RWPE1 (cell line): ENCODE measurements around the gene CLDN10.

Source experiments
- CTCF ChIA-PET: fragments of 350-600 bp; sonication (Branson Sonifier 250); formaldehyde crosslinking; extraction: SDS; loops from one replicate; lab custom pipeline; 2021; lab: Yijun Ruan, JAX
- POLR2A ChIA-PET: fragments of 400-600 bp; formaldehyde crosslinking; extraction: SDS; loops from one replicate; lab custom pipeline; 2020; ENCODE audit warnings: antibody characterized with exemption; ENCODE audit not compliant: low non-redundant PET; lab: Yijun Ruan, JAX
- DNase-seq: peaks from one replicate; pipeline ENCODE4 v3.0.0; 2012; ENCODE audit warnings: low spot score
- H3K27ac ChIP-seq: fragments of 450-650 bp; 2 replicates; pipeline ENCODE4 v1.5.1; 2017
- CTCF ChIP-seq: fragments of 450-650 bp; conservative IDR thresholded peaks from 2 replicates; pipeline ENCODE4 v1.5.1; 2017; ENCODE audit warnings: low read depth, mild to moderate bottlenecking

CLDN10 gene

GRCh38 chr13:95547531-95548167, 4.9 kb upstream of the CLDN10 start:
- POLR2A ChIA-PET = no interaction called here
- H3K27ac ChIP-seq = no peak overlapping the region
- CTCF ChIA-PET = interaction anchor here (0.5 to 2.2 kb wide), 4 partner anchors 9 to 199 kb away, joined by 3 to 5 read pairs (median 4); no protein-coding TSS in a partner anchor
- DNase-seq = no peak
- no peak for TF ChIP-seq CTCF

DNA sequence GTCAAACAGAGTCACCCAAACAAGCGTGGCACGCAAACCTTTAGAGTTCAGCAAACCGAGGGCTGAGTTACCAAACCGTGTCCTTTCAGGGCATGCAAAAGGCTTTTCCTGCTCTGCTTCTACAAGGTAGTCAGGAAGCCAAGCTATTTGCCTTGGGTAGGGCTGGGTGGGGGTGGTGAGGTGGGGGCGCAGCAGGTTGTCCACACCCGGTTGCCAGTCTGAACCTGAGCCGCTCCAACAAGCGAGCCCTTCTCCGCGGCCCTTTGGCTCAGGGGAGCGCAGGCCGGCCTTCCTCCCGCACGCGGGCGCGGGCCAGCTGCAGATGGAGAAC, 347 bp upstream of the CLDN10 start:
- POLR2A ChIA-PET = no interaction called here
- DNase-seq = no peak
- no peak overlapping the region for H3K27ac ChIP-seq
- TF ChIP-seq CTCF = no peak
- CTCF ChIA-PET = no interaction called here

- H3K27ac ChIP-seq = no peak overlapping the region
- no peak for TF ChIP-seq CTCF
- ChIA-PET CTCF (interaction anchor here (0.6 kb wide), 1 partner anchor 41 kb away, joined by 3 read pairs; no protein-coding TSS in a partner anchor), POLR2A (no interaction called here)
- no peak for DNase-seq
Measured at GRCh38 chr13:95553581-95554385, 1.3 kb downstream of the CLDN10 start.

DNA sequence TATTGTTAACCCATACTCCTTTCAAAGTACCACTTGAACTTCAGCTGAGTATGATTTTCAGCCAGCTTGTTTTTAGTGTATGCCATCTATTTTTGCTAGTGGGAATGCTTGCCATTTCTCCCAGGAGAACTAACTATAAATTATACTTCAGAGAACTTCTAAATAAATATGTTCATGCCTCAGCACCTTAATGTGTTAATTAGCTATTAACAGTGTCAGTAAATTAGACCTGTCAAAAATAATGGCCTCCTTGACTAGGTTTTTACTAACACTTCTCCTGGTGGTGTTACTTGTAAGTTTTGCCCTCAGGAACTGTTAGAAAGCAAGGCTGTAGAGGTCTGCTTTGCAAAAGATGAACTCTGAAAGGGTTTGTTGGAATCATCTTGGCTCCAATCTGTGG, 4.5 kb downstream of the CLDN10 start:
- ChIA-PET POLR2A (no interaction called here), CTCF (no interaction called here)
- no peak for TF ChIP-seq CTCF
- H3K27ac ChIP-seq = no peak overlapping the region
- no peak for DNase-seq

GRCh38 chr13:95559100-95559499, 6.6 kb downstream of the CLDN10 start:
- no peak for TF ChIP-seq CTCF
- no peak overlapping the region for H3K27ac ChIP-seq
- no peak for DNase-seq
- CTCF ChIA-PET = no interaction called here
- POLR2A ChIA-PET = no interaction called here

DNA sequence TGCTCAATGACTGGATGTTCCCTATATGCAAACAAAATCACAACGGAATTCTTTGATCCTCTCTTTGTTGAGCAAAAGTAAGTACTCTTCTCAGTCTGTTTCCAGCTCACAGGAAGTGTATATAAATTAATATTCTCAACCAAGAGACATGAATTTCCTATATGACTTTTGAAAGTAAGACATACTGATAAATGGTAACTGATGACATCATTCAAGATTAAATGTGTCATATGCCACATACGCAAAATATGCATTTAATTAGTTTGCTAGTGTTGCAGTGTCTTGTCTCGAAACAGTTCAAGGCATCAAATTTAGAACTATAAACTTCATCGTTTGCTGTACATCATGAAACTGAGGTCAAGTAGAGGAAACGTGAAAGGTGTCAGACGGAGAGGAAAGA, 7.9 kb downstream of the CLDN10 start:
- no peak for DNase-seq
- no peak for TF ChIP-seq CTCF
- ChIA-PET CTCF (no interaction called here), POLR2A (no interaction called here)
- H3K27ac ChIP-seq = no peak overlapping the region
